HG03108 (cell line): Measurements from ENCODE around the gene ATXN7L3B.

Experiments
- ATAC-seq: cut with Tn5 transposase; IDR thresholded peaks from one replicate; pipeline ENCODE4 v1.9.1; 2021; ENCODE audit warnings: moderate library complexity; ENCODE audit not compliant: unreplicated experiment

ATXN7L3B gene

GRCh38 chr12:74547249-74547648 is 9.6 kb downstream of the ATXN7L3B start:
- ATAC-seq, result no peak

- no peak for ATAC-seq
Measured at GRCh38 chr12:74551291-74551690, 13.7 kb downstream of the ATXN7L3B start.

- no peak for ATAC-seq
Measured at GRCh38 chr12:74552201-74552600, 14.6 kb downstream of the ATXN7L3B start.

GRCh38 chr12:74559728-74560127 is 22.1 kb downstream of the ATXN7L3B start:
- ATAC-seq, result no peak

GRCh38 chr12:74563927-74564326 is 26.3 kb downstream of the ATXN7L3B start:
- ATAC-seq, result no peak

GRCh38 chr12:74578486-74578885 is 40.9 kb downstream of the ATXN7L3B start:
- ATAC-seq, result no peak

GRCh38 chr12:74579446-74579845 is 41.8 kb downstream of the ATXN7L3B start:
- ATAC-seq, result no peak

GRCh38 chr12:74579981-74580380 is 42.3 kb downstream of the ATXN7L3B start:
- no peak for ATAC-seq

- ATAC-seq, result no peak
Measured at GRCh38 chr12:74581439-74581838, 43.8 kb downstream of the ATXN7L3B start.

GRCh38 chr12:74584483-74585062 is 46.9 kb downstream of the ATXN7L3B start:
- no peak for ATAC-seq

- ATAC-seq, result no peak
Measured at GRCh38 chr12:74586251-74586650, 48.6 kb downstream of the ATXN7L3B start.
